Mesothelial cell of epicardium (in vitro differentiated cells): ENCODE data around the gene CCNI. TPM values are rescaled to one million over a fixed set of nuclear protein-coding genes. Genes with fewer than 3 reads are reported as not detected.

Source experiments
- DNase-seq, 2 experiments: peaks; one replicate each; pipeline ENCODE4 v3.0.0; 2021; ENCODE audit warnings: low spot score in 2 of 2; ENCODE audit not compliant: unreplicated experiment in 2 of 2
- H3K27ac Mint-ChIP-seq: 2 replicates; pipeline ENCODE4 v1.8.0; 2021; ENCODE audit warnings: mixed read lengths
- H3K27me3 Mint-ChIP-seq: 2 replicates; pipeline ENCODE4 v1.8.0; 2021; ENCODE audit warnings: low read depth, mixed read lengths
- H3K36me3 Mint-ChIP-seq: 2 replicates; pipeline ENCODE4 v1.8.0; 2021; ENCODE audit warnings: mixed read lengths
- H3K4me1 Mint-ChIP-seq: 2 replicates; pipeline ENCODE4 v1.8.0; 2021; ENCODE audit warnings: mixed read lengths
- H3K4me3 Mint-ChIP-seq: 2 replicates; pipeline ENCODE4 v1.8.0; 2021; ENCODE audit warnings: mild to moderate bottlenecking, moderate library complexity, mixed read lengths
- H3K9me3 Mint-ChIP-seq: 2 replicates; pipeline ENCODE4 v1.8.0; 2021; ENCODE audit warnings: mixed read lengths
- total RNA-seq: library from RNA; stranded (reverse); gene quantifications from 3 replicates; pipeline ENCODE4 v1.2.1, GENCODE V29; 2021
- TF ChIP-seq, protein P1 (sequence below): fragments of 200-600 bp; sonication (generic); IDR thresholded peaks from one replicate; pipeline ENCODE4 v1.5.0; 2021; ENCODE audit warnings: antibody characterized with exemption; ENCODE audit not compliant: unreplicated experiment

Gene CCNI
- total RNA-seq, 1 donor from 2014 or later, result 245 TPM

DNA sequence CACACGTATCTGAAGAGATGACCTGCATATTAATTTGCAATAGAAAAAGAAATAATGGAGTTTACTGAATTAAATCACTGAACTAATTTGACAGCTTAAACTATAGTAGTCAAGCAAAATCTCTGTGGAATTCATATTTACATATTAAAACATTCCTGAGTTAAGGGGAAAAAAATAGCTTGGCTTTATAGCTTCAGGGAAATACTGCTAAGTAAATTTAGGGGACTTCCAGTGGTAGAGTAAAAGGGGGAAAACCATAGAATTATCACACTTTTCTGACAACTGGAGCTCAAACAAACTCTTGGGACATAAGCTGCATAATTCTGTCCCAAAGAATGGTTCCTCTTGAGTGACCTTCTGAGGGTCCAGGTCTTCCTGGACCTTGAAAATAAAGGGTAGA is 28.6 kb upstream of the CCNI start:
- no peaks in the 10 kb centered on the region for H3K27me3 Mint-ChIP-seq
- H3K4me3 Mint-ChIP-seq, result peak overlapping the region; percentile 13
- TF ChIP-seq, protein P1, sequence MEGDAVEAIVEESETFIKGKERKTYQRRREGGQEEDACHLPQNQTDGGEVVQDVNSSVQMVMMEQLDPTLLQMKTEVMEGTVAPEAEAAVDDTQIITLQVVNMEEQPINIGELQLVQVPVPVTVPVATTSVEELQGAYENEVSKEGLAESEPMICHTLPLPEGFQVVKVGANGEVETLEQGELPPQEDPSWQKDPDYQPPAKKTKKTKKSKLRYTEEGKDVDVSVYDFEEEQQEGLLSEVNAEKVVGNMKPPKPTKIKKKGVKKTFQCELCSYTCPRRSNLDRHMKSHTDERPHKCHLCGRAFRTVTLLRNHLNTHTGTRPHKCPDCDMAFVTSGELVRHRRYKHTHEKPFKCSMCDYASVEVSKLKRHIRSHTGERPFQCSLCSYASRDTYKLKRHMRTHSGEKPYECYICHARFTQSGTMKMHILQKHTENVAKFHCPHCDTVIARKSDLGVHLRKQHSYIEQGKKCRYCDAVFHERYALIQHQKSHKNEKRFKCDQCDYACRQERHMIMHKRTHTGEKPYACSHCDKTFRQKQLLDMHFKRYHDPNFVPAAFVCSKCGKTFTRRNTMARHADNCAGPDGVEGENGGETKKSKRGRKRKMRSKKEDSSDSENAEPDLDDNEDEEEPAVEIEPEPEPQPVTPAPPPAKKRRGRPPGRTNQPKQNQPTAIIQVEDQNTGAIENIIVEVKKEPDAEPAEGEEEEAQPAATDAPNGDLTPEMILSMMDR, result no peak
- no peaks in the 10 kb centered on the region for H3K36me3 Mint-ChIP-seq
- DNase-seq, result no peak
- H3K4me1 Mint-ChIP-seq, result peaks cover 24% of the 10 kb centered on the region
- H3K27ac Mint-ChIP-seq, result peak overlapping the region; percentile 84
- H3K9me3 Mint-ChIP-seq, result peaks cover 9% of the 10 kb centered on the region

- TF ChIP-seq, protein P1, result no peak
- peaks cover 24% of the 10 kb centered on the region for H3K4me1 Mint-ChIP-seq
Observed at GRCh38 chr4:77100234-77100633, 24.4 kb upstream of the CCNI start.

DNA sequence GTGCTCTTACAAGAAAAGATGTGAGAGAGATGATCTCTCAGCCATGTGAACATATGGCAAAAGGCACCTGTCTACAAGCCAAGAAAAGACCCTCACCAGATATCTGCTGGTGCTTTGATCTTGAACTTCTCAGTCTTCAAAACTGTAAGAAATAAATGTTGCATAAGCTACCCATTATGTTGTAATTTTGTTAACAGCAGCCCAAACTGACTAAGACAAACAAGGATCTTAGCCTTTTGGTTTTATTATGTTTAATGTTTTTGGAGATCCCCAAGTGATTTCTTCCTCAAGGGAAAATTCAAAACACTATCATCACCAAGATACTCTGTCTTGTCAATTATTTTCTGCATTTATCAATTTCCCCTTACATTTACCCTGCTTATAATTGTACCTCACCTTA is 21.8 kb upstream of the CCNI start:
- Mint-ChIP-seq H3K36me3 (no peaks in the 10 kb centered on the region), H3K9me3 (no peaks in the 10 kb centered on the region), H3K27me3 (no peaks in the 10 kb centered on the region), H3K4me3 (no peak overlapping the region), H3K4me1 (peaks cover 14% of the 10 kb centered on the region), H3K27ac (no peak overlapping the region)
- no peak for DNase-seq
- TF ChIP-seq, protein P1, result no peak

More at GRCh38 chr4:77100234-77100633, 24.4 kb upstream of the CCNI start:
- Mint-ChIP-seq H3K27me3 (no peaks in the 10 kb centered on the region), H3K27ac (no peak overlapping the region), H3K9me3 (no peaks in the 10 kb centered on the region), H3K4me3 (no peak overlapping the region), H3K36me3 (no peaks in the 10 kb centered on the region)
- DNase-seq, result no peak

GRCh38 chr4:77095101-77095821 is 19.5 kb upstream of the CCNI start:
- H3K4me3 Mint-ChIP-seq, result no peak overlapping the region
- DNase-seq, result peak in 1 of 2 experiments; percentile 56
- TF ChIP-seq, protein P1, result peak; percentile 79
- no peak overlapping the region for H3K27ac Mint-ChIP-seq
- H3K27me3 Mint-ChIP-seq, result no peaks in the 10 kb centered on the region
- H3K9me3 Mint-ChIP-seq, result no peaks in the 10 kb centered on the region
- peaks cover 13% of the 10 kb centered on the region for H3K4me1 Mint-ChIP-seq
- H3K36me3 Mint-ChIP-seq, result no peaks in the 10 kb centered on the region

GRCh38 chr4:77094496-77094895 is 18.7 kb upstream of the CCNI start:
- no peak overlapping the region for H3K27ac Mint-ChIP-seq
- no peak overlapping the region for H3K4me3 Mint-ChIP-seq
- DNase-seq, result no peak
- TF ChIP-seq, protein P1, result no peak
- H3K36me3 Mint-ChIP-seq, result no peaks in the 10 kb centered on the region
- H3K27me3 Mint-ChIP-seq, result no peaks in the 10 kb centered on the region
- H3K4me1 Mint-ChIP-seq, result peaks cover 9% of the 10 kb centered on the region
- no peaks in the 10 kb centered on the region for H3K9me3 Mint-ChIP-seq
